Thyroid gland (tissue), 4 donors: ENCODE results near the gene OPN1SW.

Experiments used
- CTCF ChIP-seq, 6 experiments: fragments of 200-600 bp in 3 of 6; fragments of 450-650 bp in 3 of 6; sonication (generic) in 3 of 6; IDR thresholded peaks; one replicate each; pipeline ENCODE4 v1.5.1; 2016 to 2019; ENCODE audit warnings: antibody characterized with exemption in 6 of 6, mild to moderate bottlenecking in 2 of 6, inconsistent platforms in 1 of 6, moderate library complexity in 1 of 6
- POLR2A ChIP-seq, 2 donors: fragments of 450-650 bp; IDR thresholded peaks; one replicate each; pipeline ENCODE4 v1.6.1; 2017; ENCODE audit warnings: antibody characterized with exemption in 2 of 2, mild to moderate bottlenecking in 2 of 2, moderate library complexity in 1 of 2

- TF ChIP-seq CTCF (IDR thresholded peaks at IDR 0.05) (no peak), POLR2A (IDR thresholded peaks at IDR 0.05) (no peak)
Measured at GRCh38 chr7:128781126-128781525, 5.5 kb upstream of the OPN1SW start.
